Gastroesophageal sphincter (tissue), 4 donors: ENCODE data around the gene TNFAIP8. TPM values are rescaled to one million over a fixed set of nuclear protein-coding genes. Genes with fewer than 3 reads are reported as not detected.

ENCODE experiments used
- ATAC-seq: fragments of 150-250 bp; one replicate; pipeline ENCODE4 v1.9.1; 2016; ENCODE audit warnings: mild to moderate bottlenecking, moderate library complexity
- H3K27ac ChIP-seq, 4 donors: fragments of 200-600 bp; sonication (generic) in 3 of 4; 1 replicate in 3 of 4; 2 replicates in 1 of 4; pipeline ENCODE4 v1.5.1; 2016 to 2019
- H3K27me3 ChIP-seq: fragments of 200-600 bp; sonication (generic); one replicate; pipeline ENCODE4 v1.5.1; 2019
- H3K36me3 ChIP-seq, 2 donors: fragments of 200-600 bp; sonication (generic); one replicate each; pipeline ENCODE4 v1.5.1; 2019; ENCODE audit warnings: control low read depth in 1 of 2
- H3K4me1 ChIP-seq, 3 donors: fragments of 200-600 bp; sonication (generic); 1 replicate in 2 of 3; 2 replicates in 1 of 3; pipeline ENCODE4 v1.5.1; 2016 to 2019; ENCODE audit warnings: control low read depth in 2 of 3
- H3K4me3 ChIP-seq, 2 donors: fragments of 200-600 bp; sonication (generic); one replicate each; pipeline ENCODE4 v1.5.1; 2019; ENCODE audit warnings: mild to moderate bottlenecking in 1 of 2, moderate library complexity in 1 of 2
- H3K9me3 ChIP-seq, 3 donors: fragments of 200-600 bp; sonication (generic); one replicate each; pipeline ENCODE4 v1.5.1; 2017 to 2019; ENCODE audit warnings: control low read depth in 2 of 3
- CTCF ChIP-seq, 4 experiments: fragments of 200-600 bp in 2 of 4; fragments of 450-650 bp in 2 of 4; sonication (generic) in 1 of 4; IDR thresholded peaks; one replicate each; pipeline ENCODE4 v1.5.1; 2017 to 2019; ENCODE audit warnings: antibody characterized with exemption in 4 of 4, mild to moderate bottlenecking in 2 of 4, moderate library complexity in 2 of 4
- EP300 ChIP-seq: sonication (generic); formaldehyde crosslinking; IDR thresholded peaks from one replicate; pipeline ENCODE4 v1.6.1; 2017; ENCODE audit warnings: antibody characterized with exemption, mild to moderate bottlenecking
- POLR2A ChIP-seq, 2 donors: fragments of 450-650 bp; IDR thresholded peaks; one replicate each; pipeline ENCODE4 v1.6.1; 2017; ENCODE audit warnings: antibody characterized with exemption in 2 of 2, mild to moderate bottlenecking in 2 of 2, moderate library complexity in 1 of 2
- POLR2AphosphoS5 ChIP-seq: sonication (generic); formaldehyde crosslinking; IDR thresholded peaks from one replicate; pipeline ENCODE4 v1.6.1; 2017; ENCODE audit warnings: antibody characterized with exemption
- WGBS, 2 donors: methylation state at CpG; one replicate each; pipeline ENCODE4 v1.1.5; 2018; ENCODE audit warnings: low coverage in 1 of 2; 5-methylcytosine and 5-hydroxymethylcytosine counted together
- total RNA-seq, 4 donors: library from RNA; depleted of rRNA; stranded (reverse); fragments of >200 nt; gene quantifications; one replicate each; pipeline ENCODE4 v1.1.0, GENCODE V29; 2016

The TNFAIP8 gene
- total RNA-seq, 4 donors from 2014 or later: 25.4 to 76.7 (median 31.6) TPM

GRCh38 chr5:119393201-119393691 is 37.4 kb downstream of the TNFAIP8 start:
- Histone ChIP-seq H3K4me3 (no peak overlapping the region), H3K27me3 (no peaks in the 10 kb centered on the region), H3K36me3 (no peaks in the 10 kb centered on the region), H3K9me3 (no peaks in the 10 kb centered on the region), H3K4me1 (peaks cover under 1 to 53% (median 6%) of the 10 kb centered on the region in 3 donors), H3K27ac (no peak overlapping the region)
- TF ChIP-seq POLR2AphosphoS5 (peak; percentile 79), POLR2A (IDR thresholded peaks at IDR 0.05) (no peak)
- 52 to 76% methylated on average over 3 of the region's 3 CpGs for WGBS, 2 donors
- ATAC-seq: no peak

- Histone ChIP-seq H3K4me1 (peaks cover 3 to 53% (median 5%) of the 10 kb centered on the region in 3 donors), H3K9me3 (no peaks in the 10 kb centered on the region), H3K4me3 (no peak overlapping the region), H3K27me3 (no peaks in the 10 kb centered on the region), H3K36me3 (no peaks in the 10 kb centered on the region), H3K27ac (no peak overlapping the region)
- 81 to 82% methylated on average over 1 of the region's 1 CpG for WGBS, 2 donors
- TF ChIP-seq CTCF (IDR thresholded peaks at IDR 0.05) (no peak), POLR2A (IDR thresholded peaks at IDR 0.05) (no peak), POLR2AphosphoS5 (no peak)
- ATAC-seq: no peak
Observed at GRCh38 chr5:119393746-119394145, 37.9 kb downstream of the TNFAIP8 start.

- Histone ChIP-seq H3K9me3 (no peaks in the 10 kb centered on the region), H3K27ac (no peak overlapping the region), H3K4me3 (no peak overlapping the region), H3K36me3 (no peaks in the 10 kb centered on the region), H3K27me3 (no peaks in the 10 kb centered on the region), H3K4me1 (peaks cover 0 to 54% (median 7%) of the 10 kb centered on the region in 3 donors)
- TF ChIP-seq POLR2A (IDR thresholded peaks at IDR 0.05) (no peak), CTCF (IDR thresholded peaks at IDR 0.05) (no peak), EP300 (no peak), POLR2AphosphoS5 (no peak)
- no peak for ATAC-seq
- WGBS, 2 donors: 83 to 87% methylated on average over 4 to 7 of the region's 8 CpGs
Observed at GRCh38 chr5:119395080-119395836, 39.4 kb downstream of the TNFAIP8 start.

- whole genome bisulfite sequencing, 2 donors: 87 to 89% methylated on average over 6 of the region's 6 CpGs
- Histone ChIP-seq H3K27ac (no peak overlapping the region), H3K9me3 (no peaks in the 10 kb centered on the region), H3K4me1 (peaks cover 0 to 57% (median 7%) of the 10 kb centered on the region in 3 donors), H3K36me3 (no peaks in the 10 kb centered on the region), H3K27me3 (no peaks in the 10 kb centered on the region), H3K4me3 (no peak overlapping the region)
- TF ChIP-seq CTCF (IDR thresholded peaks at IDR 0.05) (no peak), POLR2A (IDR thresholded peaks at IDR 0.05) (no peak), EP300 (no peak), POLR2AphosphoS5 (no peak)
- no peak for ATAC-seq
Observed at GRCh38 chr5:119396030-119396664, 40.3 kb downstream of the TNFAIP8 start.

GRCh38 chr5:119397518-119398380 is 41.9 kb downstream of the TNFAIP8 start:
- Histone ChIP-seq H3K36me3 (no peaks in the 10 kb centered on the region), H3K4me1 (peaks cover 0 to 48% (median 7%) of the 10 kb centered on the region in 3 donors), H3K27me3 (no peaks in the 10 kb centered on the region), H3K9me3 (no peaks in the 10 kb centered on the region), H3K27ac (peak overlapping the region in 1 of 4 donors; percentile 15), H3K4me3 (no peak overlapping the region)
- TF ChIP-seq CTCF (IDR thresholded peaks at IDR 0.05) (no peak), POLR2AphosphoS5 (peak; percentile 26)
- ATAC-seq: no peak
- 57 to 65% methylated on average over 10 of the region's 10 CpGs for WGBS, 2 donors
